Measurements from ENCODE around the gene SP1. TPM values are rescaled to one million over a fixed set of nuclear protein-coding genes. Genes with fewer than 3 reads are reported as not detected.
"Not testable (repeated sequence)": the region's sequence is repeated elsewhere in the genome, so short reads cannot be mapped to it uniquely, and the experiment has no call there.

Gene SP1
- total RNA-seq, 1 donor from 2014 or later, result 104 TPM

GRCh38 chr12:53413485-53414204 lies 33.7 kb downstream of the SP1 start:
- no peak for DNase-seq (ENCODE audit: low spot score)

- no peak for DNase-seq (ENCODE audit: low spot score)
Observed at GRCh38 chr12:53414756-53415417, 34.9 kb downstream of the SP1 start.

GRCh38 chr12:53415752-53416389 lies 35.9 kb downstream of the SP1 start:
- DNase-seq (ENCODE audit: low spot score), result not testable (repeated sequence)

DNA sequence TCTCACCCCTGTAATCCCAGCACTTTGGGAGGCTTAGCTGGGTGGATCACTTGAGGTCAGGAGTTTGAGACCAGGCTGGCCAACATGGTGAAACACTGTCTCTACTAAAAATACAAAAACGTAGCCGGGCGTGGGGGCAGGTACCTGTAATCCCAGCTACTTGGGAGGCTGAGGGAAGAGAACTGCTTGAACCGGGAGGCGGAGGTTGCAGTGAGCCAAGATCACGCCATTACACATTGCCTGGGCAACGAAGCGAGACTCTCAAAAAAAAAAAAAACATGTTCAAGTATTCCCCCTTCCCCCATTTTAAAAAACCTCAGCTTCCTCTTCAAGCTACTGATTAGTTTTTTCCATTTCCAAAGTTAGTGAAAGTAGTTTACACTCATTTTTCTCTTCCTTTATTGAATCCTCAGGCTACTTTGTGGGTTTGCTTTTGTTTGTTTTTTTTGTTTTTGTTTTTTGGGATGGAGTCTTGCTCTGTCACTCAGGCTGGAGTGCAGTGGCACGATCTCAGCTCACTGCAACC lies 37.4 kb downstream of the SP1 start:
- not testable (repeated sequence) for DNase-seq (ENCODE audit: low spot score)

DNA sequence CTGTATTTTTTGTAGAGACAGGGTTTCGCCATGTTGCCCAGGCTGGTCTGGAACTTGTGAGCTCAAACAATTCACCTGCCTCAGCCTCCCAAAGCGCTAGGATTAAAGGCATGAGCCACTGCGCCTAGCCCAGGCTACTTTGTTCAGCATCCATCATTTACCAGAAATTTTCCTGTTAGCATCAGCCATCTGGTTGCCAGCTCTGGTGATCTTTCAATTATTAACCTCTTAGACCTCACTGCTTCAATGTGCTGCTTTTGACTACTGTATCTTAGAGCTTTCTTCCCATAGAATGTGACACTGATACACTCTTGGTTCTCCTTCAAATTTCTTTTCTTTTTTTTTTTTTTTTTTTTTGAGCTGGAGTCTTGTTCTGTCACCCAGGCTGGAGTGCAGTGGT lies 38.2 kb downstream of the SP1 start:
- DNase-seq (ENCODE audit: low spot score), result no peak

GRCh38 chr12:53419756-53420155 lies 39.8 kb downstream of the SP1 start:
- DNase-seq (ENCODE audit: low spot score), result no peak

DNA sequence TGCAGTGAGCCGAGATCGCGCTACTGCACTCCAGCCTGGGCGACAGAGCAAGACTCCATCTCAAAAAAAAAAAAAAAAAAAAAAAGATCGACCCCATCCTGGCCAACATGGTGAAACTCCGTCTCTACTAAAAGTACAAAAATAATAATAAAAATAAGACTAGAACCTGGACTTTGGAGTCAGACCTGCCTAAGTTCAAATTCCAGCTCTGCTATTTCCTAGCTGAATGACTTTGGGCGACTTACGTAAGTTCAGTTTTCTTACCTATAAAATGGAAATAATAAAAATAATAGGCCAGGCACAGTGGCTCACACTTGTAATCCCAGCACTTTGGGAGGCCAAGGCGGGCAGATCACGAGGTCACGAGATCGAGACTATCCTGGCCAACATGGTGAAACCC lies 42.3 kb downstream of the SP1 start:
- not testable (repeated sequence) for DNase-seq (ENCODE audit: low spot score)

- DNase-seq (ENCODE audit: low spot score), result no peak
Observed at GRCh38 chr12:53423597-53423996, 43.6 kb downstream of the SP1 start, which contains the start of gene AMHR2. AMHR2 (plus strand) TSS chr12:53423855; CDS start chr12:53423935, 80 bp downstream.

DNA sequence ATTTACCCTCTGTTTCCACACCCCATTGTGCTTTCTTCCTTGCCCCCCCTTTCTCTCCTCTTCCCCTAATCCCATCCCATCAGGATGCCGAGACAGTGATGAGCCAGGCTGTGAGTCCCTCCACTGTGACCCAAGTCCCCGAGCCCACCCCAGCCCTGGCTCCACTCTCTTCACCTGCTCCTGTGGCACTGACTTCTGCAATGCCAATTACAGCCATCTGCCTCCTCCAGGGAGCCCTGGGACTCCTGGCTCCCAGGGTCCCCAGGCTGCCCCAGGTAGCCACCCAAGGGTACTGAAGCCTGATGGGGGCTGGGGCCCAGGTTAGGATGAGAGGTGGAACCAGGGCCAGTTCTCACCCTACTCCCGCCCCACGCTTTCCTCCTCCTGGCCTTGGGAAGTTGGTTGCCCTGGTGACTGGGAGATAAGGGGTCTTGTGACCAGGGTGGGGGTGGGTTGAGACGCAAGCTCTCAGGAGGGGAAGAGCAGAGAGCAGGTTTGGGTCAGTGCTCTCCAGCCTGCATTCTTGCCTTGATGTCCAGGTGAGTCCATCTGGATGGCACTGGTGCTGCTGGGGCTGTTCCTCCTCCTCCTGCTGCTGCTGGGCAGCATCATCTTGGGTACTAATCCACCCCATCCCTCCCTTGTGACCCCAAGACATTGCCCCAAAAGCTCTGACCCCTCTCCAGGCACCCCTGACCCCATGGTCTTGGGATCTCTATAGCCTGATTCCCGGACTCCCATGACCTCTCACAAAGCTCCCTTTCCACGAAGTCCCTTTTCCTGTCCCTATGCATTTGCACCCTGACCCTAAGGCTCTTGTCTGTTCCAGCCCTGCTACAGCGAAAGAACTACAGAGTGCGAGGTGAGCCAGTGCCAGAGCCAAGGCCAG lies 44.9 kb downstream of the SP1 start:
- DNase-seq (ENCODE audit: low spot score), result no peak

GRCh38 chr12:53425515-53426150 lies 45.7 kb downstream of the SP1 start:
- no peak for DNase-seq (ENCODE audit: low spot score)

GRCh38 chr12:53427905-53428594 lies 48.1 kb downstream of the SP1 start:
- no peak for DNase-seq (ENCODE audit: low spot score)

DNA sequence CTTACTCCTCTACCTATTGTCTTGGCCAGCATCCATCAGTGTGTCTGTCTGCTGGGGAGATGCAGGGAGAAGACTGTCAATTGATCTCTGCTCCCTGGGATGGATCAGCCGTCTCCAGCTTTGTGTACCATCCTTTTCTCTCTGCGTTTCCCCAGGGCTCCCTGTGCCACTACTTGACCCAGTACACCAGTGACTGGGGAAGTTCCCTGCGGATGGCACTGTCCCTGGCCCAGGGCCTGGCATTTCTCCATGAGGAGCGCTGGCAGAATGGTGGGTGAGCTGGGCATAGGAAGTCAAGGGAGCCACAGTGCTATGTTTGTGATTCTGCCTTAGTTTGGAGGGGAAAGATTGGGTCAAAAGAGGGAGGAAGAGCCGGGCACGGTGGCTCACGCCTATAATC lies 48.8 kb downstream of the SP1 start:
- no peak for DNase-seq (ENCODE audit: low spot score)

- DNase-seq (ENCODE audit: low spot score), result no peak
Observed at GRCh38 chr12:53430116-53430515, 50.1 kb downstream of the SP1 start.

GRCh38 chr12:53431187-53431586 lies 51.2 kb downstream of the SP1 start:
- no peak for DNase-seq (ENCODE audit: low spot score)

DNA sequence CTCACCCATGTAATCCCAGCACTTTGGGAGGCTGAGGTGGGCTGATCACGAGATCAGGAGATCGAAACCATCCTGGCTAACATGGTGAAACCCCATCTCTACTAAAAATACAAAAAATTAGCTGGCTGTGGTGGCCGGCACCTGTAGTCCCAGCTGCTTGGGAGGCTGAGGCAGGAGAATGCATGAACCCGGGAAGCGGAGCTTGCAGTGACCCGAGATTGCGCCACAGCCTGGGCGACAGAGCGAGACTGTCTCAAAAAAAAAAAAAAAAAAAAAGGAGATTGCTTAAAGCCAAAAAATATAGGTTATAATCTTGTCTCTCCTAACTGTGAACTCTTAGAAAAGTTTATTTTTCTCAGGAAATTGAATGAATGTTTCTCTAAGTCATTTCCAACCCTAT lies 55.4 kb downstream of the SP1 start:
- not testable (repeated sequence) for DNase-seq (ENCODE audit: low spot score)

DNA sequence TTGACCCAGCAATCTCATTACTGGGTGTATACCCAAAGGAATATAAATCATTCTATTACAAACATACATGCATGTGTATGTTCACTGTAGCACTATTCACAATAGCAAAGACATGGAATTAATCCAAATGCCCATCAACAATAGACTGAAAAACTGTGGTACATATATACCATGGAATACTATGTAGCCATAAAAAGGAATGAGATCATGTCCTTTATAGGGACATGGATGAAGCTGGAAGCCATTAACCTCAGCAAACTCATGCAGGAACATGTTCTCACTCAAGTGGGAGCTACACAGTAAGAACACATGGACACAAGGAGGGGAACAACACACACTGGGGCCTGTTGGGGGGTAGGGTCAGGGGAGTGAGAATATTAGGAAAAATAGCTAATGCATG lies 59.6 kb downstream of the SP1 start:
- DNase-seq (ENCODE audit: low spot score), result not testable (repeated sequence)

GRCh38 chr12:53441040-53441833 lies 61.3 kb downstream of the SP1 start, which contains the start of gene PRR13:
PRR13 (plus strand) TSS chr12:53441734; CDS start chr12:53442715, 981 bp downstream.
- peak; percentile 99 for DNase-seq (ENCODE audit: low spot score)

- no peak for DNase-seq (ENCODE audit: low spot score)
Observed at GRCh38 chr12:53443955-53444354, 64.0 kb downstream of the SP1 start.

GRCh38 chr12:53444593-53445325 lies 64.8 kb downstream of the SP1 start:
- not testable (repeated sequence) for DNase-seq (ENCODE audit: low spot score)

Data from ureter (tissue), 1 donor.